Right cardiac atrium (tissue), 5 donors: ENCODE results near the gene MRAS. TPM values are rescaled to one million over a fixed set of nuclear protein-coding genes. Genes with fewer than 3 reads are reported as not detected.

Experiments
- ATAC-seq, 2 donors: fragments of 200-7000 bp; cut with Tn5 transposase; one replicate each; pipeline versions ENCODE4 v1.8.0 to v1.9.1; 2020; ENCODE audit warnings: moderate library complexity in 2 of 2, mild to moderate bottlenecking in 1 of 2
- DNase-seq, 3 donors: peaks; one replicate each; pipeline ENCODE4 v3.0.0-alpha.2; 2020
- H3K27ac ChIP-seq: one replicate; pipeline ENCODE4 v1.5.1; 2013; ENCODE audit warnings: mild to moderate bottlenecking, low read length, control low read depth, moderate library complexity
- H3K27me3 ChIP-seq: one replicate; pipeline ENCODE4 v1.6.1; 2013; ENCODE audit not compliant: control insufficient read depth, insufficient read depth
- H3K4me1 ChIP-seq: one replicate; pipeline ENCODE4 v1.6.1; 2013; ENCODE audit warnings: low read length; ENCODE audit not compliant: control insufficient read depth, insufficient read depth
- H3K4me3 ChIP-seq: one replicate; pipeline ENCODE4 v1.5.1; 2013; ENCODE audit warnings: low read length, control low read depth
- H3K9me3 ChIP-seq: one replicate; pipeline ENCODE4 v1.6.1; 2013; ENCODE audit warnings: low read length; ENCODE audit not compliant: control insufficient read depth
- WGBS: extraction: QIAGEN DNeasy Blood & Tissue Kit; methylation state at CpG from one replicate; pipeline ENCODE4 v1.1.7; 2013; 5-methylcytosine and 5-hydroxymethylcytosine counted together
- intact Hi-C, 4 donors: fragments of 100-400 bp; cut with DNase I; formaldehyde crosslinking; loops; one replicate each; pipeline versions ENCODE4 v1.11.0 to v1.14.0; 2022 to 2023
- polyA plus RNA-seq: library from polyadenylated mRNA; stranded (reverse); fragments of 200-250 nt; gene quantifications from one replicate; pipeline ENCODE4 v1.2.3, GENCODE V29; 2013
- total RNA-seq, 4 donors: library from RNA; stranded (reverse); fragmentation: NEBNext Ultra II Directional; extraction: Animal tissue kit (Norgen Biotek cat#: 25700); gene quantifications; one replicate each; pipeline ENCODE4 v1.2.1, GENCODE V29; 2021
- donor health status: healthy with polysubstance abuse.
- donor health status: DM: no; HTN: yes; CAD: no.
- donor health status: DM: no; HTN: no; CAD: no.
- donor health status: DM: no; HTN: yes; CAD: no; lungs with severe emphysema.
- donor health status: DM: yes; HTN: yes; CAD: no.

Gene MRAS
- total and polyA plus RNA-seq, 5 donors, result 184 to 374 (median 298) TPM

DNA sequence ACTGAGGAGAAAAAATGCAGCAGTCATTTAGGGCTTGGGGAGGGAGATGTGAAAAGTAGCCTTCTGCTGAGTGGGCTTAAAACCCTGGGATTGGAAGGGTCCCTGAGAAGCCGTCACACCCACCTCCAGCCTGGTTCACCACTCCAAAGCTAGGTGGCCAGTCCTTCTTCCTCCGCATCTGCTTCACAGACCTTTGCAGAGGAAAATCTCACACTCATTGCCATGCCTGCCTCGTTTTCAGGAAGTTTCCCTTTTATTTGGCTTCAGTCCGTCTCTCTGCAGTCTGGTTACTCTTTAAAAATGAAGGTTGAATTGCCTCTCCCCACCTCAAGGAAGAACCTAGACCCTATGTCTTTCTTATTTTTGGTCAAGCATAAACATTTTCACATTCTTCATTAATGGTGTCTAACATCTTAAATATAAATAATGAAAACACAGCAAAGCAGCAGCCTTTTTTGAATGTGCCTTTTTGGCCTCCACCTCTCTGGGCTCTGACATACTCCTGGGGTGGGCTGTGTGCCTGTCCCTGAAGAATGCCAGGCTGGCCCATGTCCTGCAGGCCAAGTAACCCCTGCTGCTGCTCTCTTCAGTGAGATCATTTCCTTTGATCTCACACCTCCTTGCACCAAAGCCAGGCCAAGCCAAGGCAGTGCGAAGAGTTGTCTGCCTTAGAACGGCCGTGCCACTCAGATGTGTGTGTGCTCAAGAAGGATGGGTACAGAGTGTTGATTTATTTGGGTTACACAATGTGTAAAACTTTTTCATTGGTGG, 11.0 kb downstream of the MRAS start:
- no peaks in the 10 kb centered on the region for H3K9me3 ChIP-seq
- no peaks in the 10 kb centered on the region for H3K27me3 ChIP-seq
- peak overlapping the region; percentile 53 for H3K27ac ChIP-seq
- WGBS, result 55% methylated on average over 7 of the region's 7 CpGs
- no peak overlapping the region for H3K4me3 ChIP-seq
- ATAC-seq (no peak), DNase-seq (no peak)
- intact Hi-C loops, result no loop called here
- H3K4me1 ChIP-seq, result peaks cover 30% of the 10 kb centered on the region

DNA sequence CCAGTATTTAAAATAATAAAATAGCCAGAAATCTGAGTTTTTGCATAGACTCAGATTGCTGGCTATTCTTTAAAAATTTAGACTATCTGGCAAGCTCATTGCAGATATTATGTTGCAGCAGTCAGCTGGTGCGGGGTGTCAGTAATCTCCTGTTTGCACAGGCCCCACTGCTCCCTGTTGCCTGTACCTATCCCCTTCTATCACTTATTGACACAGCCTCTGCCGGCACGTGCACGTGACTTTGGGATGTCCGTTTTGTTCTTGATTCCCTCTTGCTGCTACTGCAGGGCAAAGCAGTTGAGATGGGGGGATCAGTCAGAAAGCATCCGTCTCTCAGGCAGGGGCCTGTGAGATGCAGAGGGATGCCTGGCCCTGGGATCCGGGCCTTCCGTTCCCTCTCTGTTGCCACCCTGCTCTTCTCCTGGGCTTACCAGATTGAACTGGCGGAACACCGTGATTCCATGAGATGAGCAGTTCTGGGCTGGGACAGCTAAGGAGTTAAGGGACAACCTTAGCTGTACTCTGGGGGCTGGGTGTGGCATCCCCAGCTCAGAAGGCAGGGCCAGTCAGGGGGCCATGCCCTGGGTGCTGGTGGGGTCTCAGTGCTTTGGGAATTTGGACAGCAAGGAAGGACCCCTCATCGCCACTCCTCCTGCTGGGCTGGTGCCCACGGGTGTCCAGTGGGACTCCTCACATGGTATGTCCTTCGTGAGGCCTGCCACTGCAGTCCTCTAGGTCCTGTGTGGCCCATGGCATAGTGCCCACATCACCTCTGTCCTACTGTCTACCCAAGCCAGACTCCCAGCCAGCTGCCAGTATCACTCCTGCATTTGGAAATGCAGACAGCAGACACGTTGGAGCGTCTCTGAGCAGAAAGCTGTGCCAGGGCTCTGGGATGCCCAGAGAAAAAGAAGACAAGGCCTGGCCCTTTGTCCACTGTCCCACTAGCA, 11.8 kb downstream of the MRAS start:
- DNase-seq (peak; percentile 71 to 84 (median 83)), ATAC-seq (peak; percentile 45 to 69)
- WGBS, result 70% methylated on average over 15 of the region's 15 CpGs
- intact Hi-C loops, result no loop called here
- Histone ChIP-seq H3K27me3 (no peaks in the 10 kb centered on the region), H3K4me3 (no peak overlapping the region), H3K9me3 (no peaks in the 10 kb centered on the region), H3K27ac (peak overlapping the region; percentile 89), H3K4me1 (peaks cover 29% of the 10 kb centered on the region)

DNA sequence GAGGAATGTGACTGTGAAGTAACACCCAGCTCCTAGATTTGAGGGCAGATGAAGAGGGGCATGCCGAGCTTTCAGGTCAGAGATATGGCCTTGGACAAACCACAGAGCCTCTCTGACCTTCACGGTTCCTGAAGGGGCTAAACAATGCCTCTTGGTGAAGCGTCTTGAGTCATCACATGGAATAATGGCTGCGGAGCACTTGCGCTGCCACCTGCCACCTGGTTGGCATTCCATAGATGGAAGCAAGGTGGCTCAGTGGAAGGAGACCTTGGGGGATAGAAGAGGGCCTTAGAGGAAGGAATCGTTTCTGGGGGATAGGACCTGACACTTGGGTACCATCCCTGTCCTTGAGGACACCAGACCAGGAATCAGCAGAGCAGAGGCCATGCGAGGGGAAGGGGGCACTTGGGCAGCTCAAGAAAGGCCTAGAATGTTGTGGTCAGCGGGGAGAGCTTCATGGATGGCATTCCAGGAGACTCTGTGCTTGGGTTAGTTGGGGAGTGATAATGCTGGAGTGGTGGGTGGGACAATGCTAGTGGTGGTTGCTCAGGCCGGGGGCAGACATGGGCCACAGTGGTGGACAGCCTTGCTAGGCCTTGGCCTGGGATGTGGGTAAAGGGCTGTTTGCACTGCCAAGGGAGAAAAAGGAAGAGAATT, 12.6 kb downstream of the MRAS start:
- Histone ChIP-seq H3K27me3 (no peaks in the 10 kb centered on the region), H3K4me1 (peaks cover 34% of the 10 kb centered on the region), H3K27ac (peak overlapping the region; percentile 89), H3K9me3 (no peaks in the 10 kb centered on the region), H3K4me3 (no peak overlapping the region)
- WGBS, result 82% methylated on average over 9 of the region's 9 CpGs
- intact Hi-C loops, result no loop called here
- DNase-seq, result no peak
- no peak for ATAC-seq

DNA sequence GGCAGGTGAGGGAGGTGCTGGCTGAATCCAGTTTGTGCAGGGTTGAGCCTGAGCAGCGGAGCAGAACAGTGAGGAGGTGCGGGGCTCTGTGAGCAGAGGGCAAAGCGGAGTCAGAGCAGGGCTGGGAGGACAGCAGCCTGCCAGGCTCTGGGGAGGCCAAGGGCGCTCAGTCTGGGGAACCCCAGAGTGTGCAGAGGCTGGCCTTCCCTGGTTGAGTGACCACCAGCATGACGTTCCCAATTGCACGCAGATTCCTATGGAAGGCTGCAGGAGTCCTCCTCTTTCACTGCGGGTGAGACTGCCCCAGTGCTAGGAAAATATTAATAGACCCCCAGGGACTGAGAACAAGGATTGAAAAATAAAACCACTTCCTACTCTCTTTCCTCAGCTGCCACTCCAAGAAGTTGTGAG, 13.2 kb downstream of the MRAS start:
- Histone ChIP-seq H3K4me1 (peaks cover 36% of the 10 kb centered on the region), H3K4me3 (no peak overlapping the region), H3K9me3 (no peaks in the 10 kb centered on the region), H3K27me3 (no peaks in the 10 kb centered on the region), H3K27ac (peak overlapping the region; percentile 89)
- DNase-seq (no peak), ATAC-seq (no peak)
- intact Hi-C loops, result no loop called here
- 70% methylated on average over 7 of the region's 7 CpGs for WGBS

DNA sequence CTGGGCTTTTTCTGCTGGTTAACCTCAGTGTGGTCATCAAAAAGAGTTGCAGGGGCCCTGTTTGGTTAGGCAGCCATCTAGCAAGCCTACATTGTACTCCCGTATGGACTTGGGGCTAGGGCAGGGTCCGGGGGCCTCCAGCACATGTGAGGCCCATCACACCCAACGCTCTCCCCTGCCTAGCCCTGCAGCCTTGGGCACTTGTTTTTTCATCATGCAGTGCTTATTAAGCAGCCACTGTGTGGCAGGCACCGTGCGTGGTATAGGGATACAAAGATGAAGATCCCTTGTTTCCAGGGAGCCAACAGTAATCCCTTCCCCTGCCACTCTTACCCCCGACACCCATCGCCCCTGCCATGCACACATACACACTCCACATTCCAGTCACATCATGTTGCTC, 14.2 kb downstream of the MRAS start:
- H3K27ac ChIP-seq, result peak overlapping the region; percentile 30
- no peak overlapping the region for H3K4me3 ChIP-seq
- intact Hi-C loops, result no loop called here
- peaks cover 40% of the 10 kb centered on the region for H3K4me1 ChIP-seq
- ATAC-seq (no peak), DNase-seq (no peak)
- WGBS, result 80% methylated on average over 7 of the region's 7 CpGs
- H3K27me3 ChIP-seq, result no peaks in the 10 kb centered on the region
- H3K9me3 ChIP-seq, result no peaks in the 10 kb centered on the region

DNA sequence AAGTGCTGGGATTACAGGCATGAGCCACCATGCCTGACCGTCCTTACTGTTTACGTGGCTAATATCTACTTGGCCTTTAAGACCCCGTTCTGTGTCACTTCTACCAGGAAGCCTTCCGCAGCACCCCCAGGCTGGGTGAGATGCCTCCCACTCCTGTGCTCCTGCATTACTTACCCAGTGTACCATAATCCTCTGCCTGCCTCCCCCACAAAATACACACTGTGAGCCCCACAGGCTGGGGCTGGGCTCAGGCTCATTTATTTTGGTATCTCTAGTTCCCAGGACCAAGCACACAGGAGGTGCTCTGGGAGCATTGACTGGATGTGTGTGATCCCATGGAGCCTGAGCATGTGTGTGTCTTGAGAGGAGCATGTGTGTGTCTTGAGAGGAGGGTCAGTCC, 14.9 kb downstream of the MRAS start:
- intact Hi-C loops, result no loop called here
- Histone ChIP-seq H3K27me3 (no peaks in the 10 kb centered on the region), H3K9me3 (no peaks in the 10 kb centered on the region), H3K4me1 (peaks cover 37% of the 10 kb centered on the region), H3K27ac (peak overlapping the region; percentile 45), H3K4me3 (no peak overlapping the region)
- ATAC-seq (no peak), DNase-seq (no peak)
- WGBS, result 94% methylated on average over 4 of the region's 4 CpGs

DNA sequence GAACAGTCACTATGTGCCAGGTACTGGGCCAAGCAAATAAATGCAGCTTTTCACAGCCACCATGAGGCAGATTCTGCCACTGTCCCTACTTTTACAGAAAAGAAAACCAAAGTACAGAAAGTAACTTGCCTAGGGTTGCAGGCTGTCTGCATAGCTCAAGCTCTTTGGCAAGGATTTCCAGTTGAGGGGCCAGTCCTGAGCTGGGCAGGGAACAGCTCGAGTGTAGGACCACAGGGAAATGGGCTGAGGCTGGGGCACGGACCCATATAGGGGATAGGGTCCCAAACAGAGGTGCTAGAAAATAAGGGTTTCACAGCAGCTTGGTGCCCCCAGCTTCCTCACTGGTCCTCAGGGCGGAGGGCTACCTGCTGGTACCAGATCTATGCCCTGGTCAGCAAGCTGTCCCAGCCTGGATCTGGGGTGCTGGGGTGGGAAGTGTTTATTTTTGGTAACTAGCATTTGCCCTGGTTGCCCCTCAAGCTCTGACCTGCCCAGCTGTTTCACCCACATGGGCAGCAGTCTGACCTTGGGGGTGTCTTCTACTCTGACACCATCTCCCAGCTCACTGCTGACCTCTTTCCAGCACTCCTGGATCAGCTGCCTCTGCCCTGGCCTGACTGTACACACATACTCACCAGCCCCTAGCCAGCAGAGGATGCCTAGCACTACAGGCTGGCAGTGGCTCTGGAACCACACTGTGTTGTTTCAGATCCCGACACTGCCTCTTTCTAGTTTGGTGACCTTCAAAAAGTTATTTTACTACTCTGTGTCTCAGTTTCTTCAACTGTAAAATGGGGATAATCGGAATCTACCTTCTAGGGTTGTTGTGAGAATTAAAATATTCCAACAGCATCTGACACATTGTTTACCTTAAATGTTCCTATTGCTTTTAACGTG, 16.2 kb downstream of the MRAS start:
- 82% methylated on average over 6 of the region's 6 CpGs for WGBS
- ATAC-seq (peak in 1 of 2 donors; percentile 9), DNase-seq (peak in 2 of 3 donors; percentile 57)
- H3K27ac ChIP-seq, result peak overlapping the region; percentile 74
- H3K4me1 ChIP-seq, result peaks cover 41% of the 10 kb centered on the region
- H3K9me3 ChIP-seq, result no peaks in the 10 kb centered on the region
- H3K4me3 ChIP-seq, result no peak overlapping the region
- intact Hi-C loops, result no loop called here
- no peaks in the 10 kb centered on the region for H3K27me3 ChIP-seq

DNA sequence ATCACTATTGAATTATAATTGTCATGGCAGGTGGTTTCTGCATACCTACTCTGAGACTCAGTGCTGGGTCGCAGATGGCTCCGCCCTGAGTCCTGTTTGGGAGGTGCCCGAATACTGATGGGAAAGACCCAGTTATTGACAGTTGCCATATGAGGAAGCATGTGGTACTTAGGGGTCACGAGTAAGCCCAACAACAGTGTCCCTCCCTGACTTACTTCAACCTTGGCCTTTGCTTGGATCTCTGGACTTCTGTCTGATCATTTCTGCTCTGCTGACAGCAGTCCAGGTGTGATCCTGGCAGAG, 16.8 kb downstream of the MRAS start:
- 86% methylated on average over 4 of the region's 4 CpGs for WGBS
- Histone ChIP-seq H3K27ac (peak overlapping the region; percentile 73), H3K4me1 (peaks cover 39% of the 10 kb centered on the region)

DNA sequence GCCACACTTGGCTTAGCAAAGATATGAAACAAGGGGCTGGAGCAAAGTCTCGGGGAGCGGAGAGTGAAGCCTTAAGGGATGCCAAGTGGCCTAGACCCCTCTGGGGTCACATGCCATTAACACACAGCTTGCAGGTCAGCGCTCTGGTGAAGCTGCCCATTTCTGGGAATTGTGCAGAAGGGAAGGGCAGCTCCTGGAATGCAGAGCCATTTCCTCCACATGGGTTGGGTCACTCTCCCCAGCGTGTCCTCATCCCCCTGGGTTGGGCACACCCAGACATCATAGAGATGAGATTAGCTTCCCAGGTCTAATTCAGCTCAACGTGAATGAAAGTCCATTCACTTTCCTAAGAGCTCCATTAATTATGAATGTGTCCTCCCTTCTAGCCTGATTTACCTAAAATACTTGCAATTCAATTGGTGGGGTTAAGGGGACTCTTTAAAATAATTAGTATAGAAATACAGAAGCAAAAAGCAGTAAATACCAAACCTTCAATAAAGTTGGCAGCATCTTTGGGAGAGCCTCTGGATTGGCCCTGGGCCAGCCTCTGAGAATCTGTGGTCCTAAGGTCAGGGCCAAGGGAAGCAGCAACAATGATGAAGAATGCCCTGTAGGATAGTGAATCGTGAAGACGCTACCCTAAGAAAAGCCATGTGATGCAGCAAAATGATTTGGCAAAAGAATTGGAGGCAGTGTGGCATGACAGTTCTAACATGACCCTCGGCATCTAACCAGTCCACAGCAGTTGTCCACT, 17.8 kb downstream of the MRAS start:
- WGBS, result 44% methylated on average over 8 of the region's 8 CpGs
- Histone ChIP-seq H3K4me1 (peaks cover 34% of the 10 kb centered on the region), H3K4me3 (no peak overlapping the region), H3K27me3 (no peaks in the 10 kb centered on the region), H3K27ac (peak overlapping the region; percentile 73), H3K9me3 (no peaks in the 10 kb centered on the region)
- intact Hi-C loops, result no loop called here
- ATAC-seq (peak; percentile 7 to 79), DNase-seq (peak in 1 of 3 donors; percentile 68)

More for the DNA sequence above, 16.8 kb downstream of the MRAS start:
- H3K4me3 ChIP-seq, result no peak overlapping the region
- H3K27me3 ChIP-seq, result no peaks in the 10 kb centered on the region
- intact Hi-C loops, result no loop called here
- DNase-seq (no peak), ATAC-seq (no peak)
- no peaks in the 10 kb centered on the region for H3K9me3 ChIP-seq
